NCI-H2029 treated with DMSO at 0.1 percent for 48 hours (cell line): Measurements from ENCODE around the gene CCDC63.
"Not testable (repeated sequence)": the region's sequence is repeated elsewhere in the genome, so short reads cannot be mapped to it uniquely, and the experiment has no call there.

ENCODE experiments used
- DNase-seq: peaks from one replicate; lab custom pipeline; 2025; lab: John Stamatoyannopoulos, UW

The CCDC63 gene

DNA sequence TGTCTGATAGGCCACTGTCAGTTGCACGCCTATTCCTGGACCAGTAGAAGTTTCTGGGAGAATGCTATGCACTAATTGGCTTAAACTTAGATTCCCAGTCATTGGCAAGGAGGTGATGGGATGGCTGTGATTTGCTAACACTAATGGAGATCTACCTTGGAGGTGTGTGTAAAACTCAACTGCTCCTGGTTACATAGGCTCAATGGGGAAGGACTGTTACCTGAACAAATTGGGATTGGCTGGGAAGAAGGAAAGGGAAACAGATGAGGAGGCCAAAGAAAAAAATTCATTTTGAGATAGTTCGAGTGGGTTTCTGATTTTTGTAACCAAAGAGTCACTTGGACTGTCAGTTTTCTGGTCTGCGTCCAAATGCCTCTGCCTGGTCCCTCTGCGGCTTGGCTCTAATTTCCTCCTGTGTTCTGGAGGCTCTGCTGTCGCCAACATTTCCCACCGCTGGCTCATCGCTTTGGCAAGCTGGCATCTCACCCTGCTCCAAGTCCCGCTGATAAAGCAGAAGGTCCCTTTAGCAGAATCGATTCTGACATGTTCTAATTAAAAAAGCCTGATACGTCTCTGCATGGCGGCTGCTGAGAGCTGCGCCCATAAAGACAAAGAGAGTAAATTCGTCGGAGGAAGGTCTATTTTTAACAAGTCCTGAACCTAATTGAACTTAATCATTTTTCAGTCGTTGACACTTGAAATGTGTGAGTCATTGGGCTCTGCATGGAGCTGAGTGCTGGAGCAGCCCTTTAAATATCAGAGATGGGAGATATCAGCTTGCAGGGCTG is 2.0 kb upstream of the CCDC63 start:
- no peak for DNase-seq

DNA sequence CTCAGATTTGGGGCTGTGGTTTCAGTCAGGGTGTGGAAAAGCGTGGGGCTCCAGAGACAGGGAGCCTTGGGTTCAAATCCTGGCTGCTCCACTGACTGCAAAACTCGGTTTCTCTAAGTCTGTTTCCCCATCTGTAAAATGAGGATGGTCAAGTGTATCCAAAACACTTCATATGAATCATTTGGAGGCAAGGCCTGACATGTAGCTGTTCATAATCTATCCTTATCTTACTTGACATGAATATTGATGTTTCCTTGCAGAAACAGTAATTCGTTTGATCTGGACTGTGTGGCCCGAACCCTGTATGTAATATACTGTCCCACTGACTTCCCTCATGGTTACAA is 1.5 kb upstream of the CCDC63 start:
- DNase-seq, result no peak

DNA sequence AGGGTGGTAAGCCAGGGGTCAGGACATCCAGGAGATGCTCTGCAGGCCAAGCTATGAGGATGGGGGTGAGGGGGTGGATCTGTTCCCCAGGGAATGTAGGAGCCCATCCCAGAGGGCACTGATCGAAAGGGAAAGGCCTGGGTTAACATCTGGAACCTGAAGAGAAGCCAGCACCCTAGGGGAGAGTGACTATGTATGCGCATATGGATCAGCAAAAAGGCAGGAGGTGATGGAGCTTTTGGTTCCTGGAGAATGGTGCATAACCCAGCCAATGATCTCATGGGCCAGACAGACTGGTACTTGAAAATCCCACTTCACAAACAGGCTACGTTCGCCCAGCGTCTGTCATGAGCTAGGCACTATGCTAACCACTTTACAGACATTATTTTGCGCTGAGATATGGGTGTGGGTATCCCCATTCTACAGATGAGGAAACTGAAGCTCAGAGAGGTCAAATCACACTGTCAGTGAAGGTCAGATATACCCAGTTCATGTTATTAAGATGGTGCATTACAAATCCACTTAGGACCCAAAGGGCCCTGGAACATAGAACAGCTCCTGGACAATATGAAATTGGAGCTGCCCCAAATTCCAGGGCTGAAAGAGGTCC is 1.6 kb downstream of the CCDC63 start:
- DNase-seq, result no peak

DNA sequence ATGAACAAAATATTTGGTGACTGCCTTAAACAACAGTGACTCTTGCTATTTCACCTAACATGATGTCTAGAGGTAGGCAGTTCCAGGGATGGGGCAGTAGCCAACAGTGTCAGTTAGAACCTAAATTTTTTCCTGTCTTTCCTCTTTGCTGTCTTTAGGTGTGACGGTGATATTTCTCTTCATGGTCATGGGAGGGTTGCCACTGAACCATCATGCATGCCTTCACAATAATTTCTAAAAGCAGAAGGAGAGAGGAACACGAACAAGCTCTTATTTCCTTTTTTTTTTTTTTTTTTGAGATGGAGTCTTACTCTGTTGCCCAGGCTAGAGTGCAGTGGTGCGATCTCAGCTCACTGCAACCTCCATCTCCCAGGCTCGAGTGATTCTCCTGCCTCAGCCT is 2.4 kb downstream of the CCDC63 start:
- no peak for DNase-seq

DNA sequence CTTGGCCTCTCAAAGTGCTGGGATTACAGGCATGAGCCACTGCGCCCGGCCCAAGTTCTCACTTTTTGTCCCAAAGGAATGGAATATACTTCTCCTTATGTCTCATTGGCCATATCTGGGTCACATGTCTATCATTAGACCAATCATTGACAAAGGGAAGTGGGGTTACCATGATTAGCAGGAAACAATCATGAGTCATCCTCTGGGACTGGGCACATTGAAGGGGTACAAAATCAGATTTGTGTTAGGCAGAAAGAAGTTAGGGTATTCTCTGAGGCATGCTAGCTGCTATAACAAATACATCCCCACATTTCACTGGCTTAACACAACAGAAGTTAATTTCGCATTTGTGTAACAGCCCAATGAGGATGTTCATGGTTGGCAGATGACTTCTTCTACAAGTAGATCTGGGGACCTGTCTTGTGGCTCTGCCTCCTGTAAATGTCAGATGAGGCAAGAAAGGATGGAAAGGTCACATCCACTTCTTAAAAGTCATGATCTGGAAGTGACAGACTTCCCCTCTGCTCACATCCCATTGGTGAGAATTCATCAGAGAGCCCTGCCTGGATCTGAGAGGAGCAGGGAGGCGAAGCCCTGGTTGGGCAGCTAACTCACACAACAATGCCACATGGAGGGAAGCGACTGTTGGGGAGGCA is 3.1 kb downstream of the CCDC63 start:
- no peak for DNase-seq

DNA sequence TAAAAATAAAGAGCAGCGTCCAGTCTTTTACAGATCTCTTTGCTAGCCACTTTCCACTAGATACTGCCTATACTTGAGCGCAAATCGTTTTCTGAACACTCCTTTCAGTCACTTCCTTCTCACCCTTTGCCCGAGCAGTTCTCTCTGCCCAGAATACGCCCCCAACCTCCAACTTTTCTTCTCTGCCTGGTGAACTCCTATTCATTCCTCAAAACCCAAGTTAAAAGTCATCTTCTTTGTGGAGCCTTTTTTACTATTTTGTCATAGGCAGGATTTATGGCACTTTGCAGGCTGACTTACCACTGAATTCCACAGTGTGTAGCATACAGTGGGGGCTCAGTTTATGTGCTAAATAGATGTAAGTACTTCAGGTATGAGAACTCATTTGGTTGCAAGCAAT is 4.0 kb downstream of the CCDC63 start:
- no peak for DNase-seq

DNA sequence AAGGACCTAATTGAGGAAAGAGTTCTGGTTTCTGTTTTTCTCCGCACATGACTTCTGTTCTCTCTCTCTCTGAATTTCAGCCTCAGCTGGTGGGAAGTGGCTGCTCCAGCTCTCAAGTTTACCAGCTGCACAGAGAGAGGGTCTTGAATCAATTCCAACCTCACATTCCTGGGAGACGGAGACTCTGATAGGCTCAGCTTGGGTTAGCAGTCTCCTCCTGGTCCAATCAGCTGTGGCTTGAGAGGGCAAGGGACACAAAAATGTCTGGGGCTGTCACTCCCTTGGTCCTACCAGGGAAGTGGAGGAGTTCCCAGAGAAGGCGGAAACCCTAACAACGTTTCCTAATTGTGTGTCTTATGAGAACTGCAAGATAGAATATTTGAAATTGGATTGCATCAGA is 7.0 kb downstream of the CCDC63 start:
- DNase-seq, result no peak

DNA sequence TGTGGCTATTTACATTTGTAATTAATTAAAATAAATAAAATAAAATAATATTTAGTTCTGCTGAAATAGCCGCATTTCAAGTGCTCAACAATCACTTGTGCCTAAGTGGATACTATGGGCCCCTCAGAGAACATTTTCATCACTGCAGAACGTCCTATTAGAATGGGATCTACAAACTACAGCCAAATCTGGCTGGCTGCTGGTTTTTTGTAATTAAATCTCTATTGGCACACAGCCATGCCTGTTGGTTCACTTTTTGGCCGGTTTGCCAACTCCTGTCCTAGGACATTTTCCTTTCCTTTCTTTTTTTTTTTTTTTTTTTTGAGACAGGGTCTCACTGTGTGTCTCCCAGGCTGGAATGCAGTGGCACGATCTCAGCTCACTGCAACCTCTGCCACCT is 9.8 kb downstream of the CCDC63 start:
- DNase-seq, result no peak

DNA sequence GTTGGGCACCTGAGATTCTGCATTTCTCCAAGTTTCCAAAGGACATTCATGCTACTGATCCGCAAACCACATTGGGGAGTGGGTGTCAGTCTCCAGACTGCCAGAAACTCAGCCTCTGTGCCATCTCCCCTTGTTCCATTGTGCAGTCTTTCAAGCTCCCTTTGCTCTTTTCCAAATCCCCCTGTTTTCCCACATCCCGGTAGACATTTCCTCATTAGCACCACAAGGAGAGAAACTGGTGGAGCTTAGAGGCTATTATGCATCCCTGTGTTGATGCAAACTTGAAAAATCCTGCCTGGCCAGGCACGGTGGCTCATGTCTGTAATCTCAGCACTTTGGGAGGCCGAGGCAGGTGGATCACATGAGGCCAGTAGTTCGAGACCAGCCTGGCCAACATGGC is 10.7 kb downstream of the CCDC63 start:
- no peak for DNase-seq

DNA sequence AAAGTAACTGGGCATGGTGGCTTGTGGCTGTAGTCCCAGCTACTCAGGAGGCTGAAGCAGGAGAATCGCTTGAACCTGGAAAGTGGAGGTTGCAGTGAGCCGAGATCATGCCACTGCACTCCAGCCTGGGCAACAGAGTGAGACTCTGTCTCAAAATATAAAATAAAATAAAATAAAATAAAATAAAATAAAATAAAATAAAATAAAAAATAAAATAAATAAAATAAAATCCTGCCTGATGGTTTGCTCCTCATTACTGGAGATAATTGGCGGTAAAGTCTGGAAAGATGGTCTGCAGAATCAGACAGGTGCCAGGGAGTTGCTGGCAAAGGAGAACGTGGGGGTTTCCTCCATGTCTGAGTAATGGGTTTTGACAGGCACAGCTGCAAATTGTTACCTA is 11.2 kb downstream of the CCDC63 start:
- not testable (repeated sequence) for DNase-seq

DNA sequence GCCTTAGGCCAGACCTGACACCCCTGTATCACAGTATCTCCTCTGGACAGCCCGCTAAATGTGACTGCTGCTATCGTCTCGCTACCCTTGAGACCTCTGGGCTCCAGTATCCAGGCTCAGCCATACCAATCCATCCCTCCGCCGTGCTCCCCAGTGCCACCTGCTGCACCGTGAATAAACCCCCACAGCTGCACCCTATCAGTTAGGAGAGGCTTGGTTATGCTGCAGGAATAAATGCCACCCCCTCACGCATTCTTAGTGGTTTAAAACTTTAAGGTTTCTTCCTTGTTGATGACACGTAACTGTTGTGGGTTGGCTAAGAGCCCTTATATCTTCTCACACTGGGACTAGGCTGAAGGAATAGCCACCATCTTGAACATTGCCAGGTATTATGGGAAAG is 12.1 kb downstream of the CCDC63 start:
- DNase-seq, result no peak

DNA sequence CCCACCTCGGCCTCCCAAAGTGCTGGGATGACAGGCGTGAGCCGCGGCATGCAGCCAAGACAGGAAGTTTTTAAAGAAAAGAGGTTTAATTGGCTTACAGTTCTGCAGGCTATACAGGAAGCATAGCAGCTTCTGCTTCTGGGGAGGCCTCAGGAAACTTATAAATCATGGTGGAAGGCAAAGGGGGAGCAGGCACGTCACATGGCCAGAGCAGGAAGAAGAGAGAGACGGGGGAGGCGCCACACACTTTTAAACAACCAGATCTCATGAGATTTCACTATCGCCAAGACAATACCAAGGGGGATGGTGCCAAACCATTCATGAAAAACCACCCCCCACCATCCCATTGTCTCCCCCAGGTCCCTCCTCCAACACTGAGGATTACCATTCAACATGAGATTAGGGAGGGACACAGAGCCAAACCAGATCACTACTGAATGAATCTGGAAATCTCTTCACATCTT is 14.1 kb downstream of the CCDC63 start:
- DNase-seq, result no peak

DNA sequence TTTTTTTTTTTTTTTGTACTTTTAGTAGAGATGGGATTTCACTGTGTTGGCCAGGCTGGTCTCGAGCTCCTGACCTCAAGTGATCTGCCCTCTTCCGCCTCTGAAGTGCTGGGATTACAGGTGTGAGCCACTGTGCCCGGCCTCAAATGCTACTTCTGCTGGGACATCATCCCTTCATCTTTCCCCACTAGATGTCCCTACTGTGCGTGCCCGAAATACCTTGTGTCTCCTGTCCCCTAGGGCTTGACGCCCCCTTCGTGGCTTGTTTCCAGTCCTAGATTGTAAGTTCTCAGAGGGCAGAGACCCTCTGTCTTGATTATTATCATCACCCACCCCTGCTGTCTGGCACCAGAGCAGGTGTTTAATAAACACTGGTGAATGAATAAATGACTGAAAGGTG is 14.9 kb downstream of the CCDC63 start:
- no peak for DNase-seq

DNA sequence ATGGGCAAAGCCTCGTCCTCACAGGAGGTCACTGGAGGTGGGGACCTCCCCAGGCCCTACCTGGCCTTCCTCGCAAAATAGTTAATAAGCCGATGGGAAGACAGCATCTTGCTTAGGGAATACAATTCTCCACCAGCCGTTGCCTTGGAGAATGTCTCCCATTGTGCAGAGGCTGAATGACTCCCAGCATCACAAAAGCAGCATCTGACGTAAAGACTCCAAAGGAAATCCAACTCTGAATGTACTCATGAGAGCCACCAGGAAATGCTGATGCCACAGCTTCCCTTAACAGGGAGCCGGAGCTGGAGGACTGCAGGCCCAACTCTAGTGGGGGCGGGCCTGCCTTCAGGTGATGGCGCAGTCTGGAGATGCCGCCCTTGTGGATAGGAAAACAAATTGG is 15.5 kb downstream of the CCDC63 start:
- DNase-seq, result no peak

DNA sequence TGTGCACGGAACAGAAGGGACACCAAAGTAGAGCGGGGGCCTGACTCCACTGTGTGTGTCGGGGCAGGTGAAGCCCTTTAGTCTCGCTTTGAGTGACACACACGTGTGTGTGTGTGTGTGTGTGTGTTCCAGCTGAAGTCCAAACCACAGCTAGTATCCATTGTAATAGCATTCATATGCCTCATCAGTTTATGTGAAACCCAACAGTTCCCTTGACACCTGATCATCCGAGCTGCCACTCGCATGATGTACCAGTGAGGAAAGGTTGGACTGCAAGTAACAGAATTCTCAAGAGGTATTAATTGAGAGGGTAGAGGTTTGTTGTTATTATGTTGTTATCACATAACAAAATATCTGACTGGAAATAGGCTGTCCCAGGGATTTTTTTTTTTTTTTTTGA is 16.4 kb downstream of the CCDC63 start:
- DNase-seq, result no peak

DNA sequence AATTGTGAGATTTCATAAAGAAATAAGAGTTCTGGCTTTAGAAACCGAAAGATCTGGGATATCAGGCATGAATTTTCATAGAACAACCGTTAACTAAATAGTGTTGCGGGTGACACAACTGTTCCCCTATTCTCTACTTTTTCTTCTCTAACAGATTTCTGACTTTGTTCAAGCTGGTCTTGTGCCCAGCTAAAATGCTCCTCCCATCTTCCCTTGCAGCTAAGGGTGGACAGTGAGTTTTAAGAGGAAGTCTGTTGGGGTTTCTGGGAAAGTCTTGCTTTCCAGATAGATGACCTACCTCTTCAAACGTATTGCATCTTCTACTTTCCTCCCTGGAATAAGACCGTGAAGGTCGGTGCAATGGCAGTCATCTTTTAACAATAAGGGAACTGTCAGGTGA is 18.7 kb downstream of the CCDC63 start:
- no peak for DNase-seq

DNA sequence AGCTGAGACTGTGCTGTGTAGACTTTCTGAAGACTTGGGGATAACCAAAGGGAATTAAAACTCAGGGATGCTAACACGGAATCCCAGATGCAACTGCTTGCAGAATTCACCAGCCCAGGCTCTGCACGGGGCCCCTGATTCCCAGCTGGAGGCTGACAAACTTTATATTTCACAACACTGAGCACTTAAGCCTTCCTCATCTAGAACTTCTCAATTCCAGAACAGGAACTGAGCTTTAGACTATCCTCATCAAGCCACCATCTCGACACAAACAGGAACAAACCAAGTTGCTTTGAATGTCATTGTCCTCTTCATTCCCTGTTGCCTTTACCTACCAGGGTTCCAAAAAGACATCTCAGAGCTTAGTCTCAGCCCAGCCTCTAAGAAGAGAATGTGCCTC is 22.2 kb downstream of the CCDC63 start:
- DNase-seq, result no peak

DNA sequence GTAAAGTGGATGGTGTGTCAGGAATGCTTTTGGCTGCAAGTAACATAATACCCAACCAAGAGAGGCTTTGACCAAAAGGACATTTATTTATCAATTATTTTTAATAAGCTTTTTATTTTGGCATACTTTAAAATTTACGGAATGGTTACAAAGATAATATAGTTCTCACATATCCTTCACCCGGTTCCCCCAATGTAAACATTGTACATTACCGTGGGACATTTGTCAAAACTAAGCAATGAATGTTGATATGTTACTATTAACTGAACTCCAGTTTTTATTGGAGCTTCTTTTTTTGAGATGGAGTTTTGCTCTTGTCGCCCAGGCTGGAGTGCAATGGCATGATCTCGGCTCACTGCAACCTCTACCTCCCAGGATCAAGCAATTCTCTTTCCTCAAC is 23.0 kb downstream of the CCDC63 start:
- no peak for DNase-seq

DNA sequence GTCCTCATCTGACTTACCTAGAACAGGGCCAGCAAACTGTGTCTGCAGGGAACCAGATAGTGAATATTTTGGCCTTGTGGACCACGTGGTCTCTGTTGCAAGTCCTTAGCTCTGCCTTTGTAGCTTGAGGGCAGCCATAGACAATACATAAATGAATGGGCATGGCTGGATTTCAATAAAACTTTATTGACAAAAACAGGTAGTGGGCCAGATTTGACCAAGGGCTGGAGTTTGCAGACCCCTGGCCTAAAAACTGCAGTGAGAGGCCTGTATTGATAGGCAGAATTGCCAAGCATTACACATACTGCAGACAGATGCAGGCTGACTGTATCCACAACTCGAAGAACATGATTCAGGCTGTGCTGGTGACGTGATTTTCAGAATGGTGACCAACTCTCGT is 25.3 kb downstream of the CCDC63 start:
- DNase-seq, result no peak

DNA sequence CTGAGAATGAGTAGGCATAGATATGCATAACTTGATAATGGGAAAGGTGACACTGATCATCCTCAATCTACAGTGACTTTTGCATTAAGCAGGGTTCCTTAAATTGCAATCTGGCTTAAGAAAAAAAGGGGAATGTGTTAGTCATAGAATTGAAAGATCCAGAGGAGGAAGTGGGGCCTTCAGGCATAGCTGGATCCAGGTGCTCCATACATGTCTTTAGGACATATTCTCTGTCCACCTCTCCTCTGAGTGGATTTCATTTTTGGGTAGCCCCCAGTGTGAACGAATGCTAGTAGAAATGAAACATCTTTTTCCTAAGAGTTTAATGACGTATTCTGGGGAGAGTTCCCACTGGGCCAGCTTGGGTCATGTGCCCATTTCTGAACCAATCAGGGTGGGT is 27.6 kb downstream of the CCDC63 start:
- no peak for DNase-seq

DNA sequence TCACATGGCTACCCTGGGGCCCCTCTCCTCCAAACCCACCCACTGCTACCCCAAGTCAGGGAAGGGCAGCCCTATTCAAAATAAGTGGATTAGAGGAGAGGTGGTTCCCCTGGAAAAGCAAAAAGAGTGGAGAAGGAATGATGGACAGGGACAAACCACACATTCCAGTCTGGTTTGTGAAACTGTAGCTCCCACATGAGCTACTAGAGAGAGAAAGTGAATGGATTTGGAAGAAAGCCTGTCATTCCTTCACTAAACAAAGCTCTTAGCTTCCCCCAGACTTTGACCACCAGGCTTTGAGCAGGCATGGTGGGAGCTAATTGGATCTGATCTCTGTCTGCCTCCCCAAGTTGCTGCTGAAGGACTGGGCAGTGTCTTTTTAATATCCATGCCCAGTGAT is 28.0 kb downstream of the CCDC63 start:
- no peak for DNase-seq

DNA sequence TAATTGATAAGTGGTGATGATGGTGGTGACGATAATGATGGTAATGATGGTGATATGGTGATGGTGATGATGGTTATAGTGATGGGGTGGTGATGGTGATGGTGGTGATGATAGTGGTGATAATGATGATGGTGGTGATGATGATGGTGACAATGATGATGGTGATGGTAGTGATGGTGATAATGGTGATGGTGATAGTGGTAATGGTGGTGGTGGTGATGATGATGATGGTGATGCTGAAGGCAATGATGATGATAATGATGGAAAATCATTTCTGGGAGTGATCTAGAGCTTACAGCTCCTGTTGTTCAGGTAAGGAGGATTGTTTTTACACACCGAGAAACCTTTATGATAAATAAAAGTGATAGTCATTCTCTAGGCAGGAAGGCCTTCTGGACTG is 33.9 kb downstream of the CCDC63 start:
- no peak for DNase-seq

DNA sequence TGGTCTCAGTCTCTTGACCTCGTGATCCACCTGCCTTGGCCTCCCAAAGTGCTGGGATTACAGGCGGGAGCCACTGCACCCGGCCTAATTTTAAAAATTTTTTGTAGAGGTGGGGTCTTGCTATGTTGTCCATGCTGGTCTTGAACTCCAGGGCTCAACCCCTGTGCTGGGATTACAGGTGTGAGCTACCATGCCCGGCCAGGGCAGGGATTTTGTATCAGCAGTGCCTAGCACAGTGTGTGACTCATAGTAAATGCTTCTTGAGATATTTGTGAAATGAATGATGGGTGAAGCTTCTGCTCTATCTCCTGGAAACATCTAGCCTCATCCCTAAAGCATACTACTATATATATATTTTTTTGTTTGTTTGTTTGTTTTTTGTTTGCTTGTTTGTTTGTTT is 36.5 kb downstream of the CCDC63 start:
- DNase-seq, result no peak
